Heart left ventricle (tissue), 16 donors: ENCODE data around the gene NRCAM. TPM values are rescaled to one million over a fixed set of nuclear protein-coding genes. Genes with fewer than 3 reads are reported as not detected.

Experiments
- ATAC-seq, 4 donors: fragments of 200-7000 bp; cut with Tn5 transposase; one replicate each; pipeline ENCODE4 v1.9.1; 2020 to 2022; ENCODE audit warnings: moderate library complexity in 4 of 4, mild to moderate bottlenecking in 3 of 4, moderate number of reproducible peaks in 1 of 4
- DNase-seq, 5 donors: peaks; one replicate each; pipeline ENCODE4 v3.0.0-alpha.2; 2020
- H3K27ac ChIP-seq, 12 donors: fragments of 200-600 bp; sonication (generic) in 4 of 12; one replicate each; pipeline versions ENCODE4 v1.5.0 to v1.8.0; 2016 to 2022; ENCODE audit warnings: mild to moderate bottlenecking in 2 of 12
- H3K27me3 ChIP-seq, 9 donors: fragments of 200-600 bp; sonication (generic) in 2 of 9; one replicate each; pipeline versions ENCODE4 v1.5.1 to v1.8.0; 2016 to 2022; ENCODE audit warnings: mild to moderate bottlenecking in 3 of 9
- H3K36me3 ChIP-seq, 9 donors: fragments of 200-600 bp; sonication (generic) in 2 of 9; one replicate each; pipeline versions ENCODE4 v1.5.0 to v1.8.0; 2018 to 2022; ENCODE audit warnings: mild to moderate bottlenecking in 2 of 9
- H3K4me1 ChIP-seq, 12 donors: fragments of 200-600 bp; sonication (generic) in 4 of 12; one replicate each; pipeline versions ENCODE4 v1.5.0 to v1.8.0; 2016 to 2022; ENCODE audit warnings: mild to moderate bottlenecking in 3 of 12
- H3K4me3 ChIP-seq, 12 donors: fragments of 200-600 bp; sonication (generic) in 4 of 12; one replicate each; pipeline versions ENCODE4 v1.5.0 to v1.8.0; 2017 to 2022; ENCODE audit warnings: mild to moderate bottlenecking in 9 of 12, moderate library complexity in 4 of 12
- H3K9me3 ChIP-seq, 12 donors: fragments of 200-600 bp; sonication (generic) in 4 of 12; one replicate each; pipeline versions ENCODE4 v1.5.0 to v1.8.0; 2016 to 2022; ENCODE audit warnings: mild to moderate bottlenecking in 1 of 12
- CTCF ChIP-seq, 12 donors: fragments of 200-600 bp; sonication (generic) in 4 of 12; IDR thresholded peaks; one replicate each; pipeline versions ENCODE4 v1.5.0 to v1.8.0; 2018 to 2022; ENCODE audit warnings: antibody characterized with exemption in 12 of 12, mild to moderate bottlenecking in 5 of 12
- POLR2A ChIP-seq, 2 donors: fragments of 450-650 bp; IDR thresholded peaks; one replicate each; pipeline ENCODE4 v1.6.1; 2017; ENCODE audit warnings: antibody characterized with exemption in 2 of 2, mild to moderate bottlenecking in 2 of 2, moderate library complexity in 2 of 2
- WGBS, 4 donors: extraction: QIAGEN DNeasy Blood & Tissue Kit in 2 of 4; methylation state at CpG; one replicate each; pipeline versions ENCODE4 v1.1.5 to v1.1.7; 2013 to 2018; 5-methylcytosine and 5-hydroxymethylcytosine counted together
- intact Hi-C, 10 donors: fragments of 100-400 bp; cut with DNase I; formaldehyde crosslinking; loops; one replicate each; pipeline versions ENCODE4 v1.11.1 to v1.14.2; 2022
- polyA plus RNA-seq, 2 donors: library from polyadenylated mRNA; stranded (reverse); fragments of 200-250 nt; gene quantifications; one replicate each; pipeline ENCODE4 v1.2.3, GENCODE V29; 2013
- total RNA-seq, 9 donors: library from RNA; depleted of rRNA in 2 of 9; stranded (reverse); fragments of >200 nt in 2 of 9; fragmentation: NEBNext Ultra II Directional in 3 of 9; extraction: Animal tissue kit (Norgen Biotek cat#: 25700) in 3 of 9; gene quantifications; one replicate each; pipeline versions ENCODE4 v1.1.0 to v1.2.4, GENCODE V29; 2016 to 2023
- donor health status: ischemic (EF 13 %, LVEDD 7.1; RV severe dilation, severe dysfunction).
- donor health status: healthy with polysubstance abuse.
- donor health status: DM: no; HTN: yes; CAD: no.
- donor health status: DM: no; HTN: no; CAD: no.
- donor health status: ischemic (EF 25% LVEDD 6.9; RV normal size, moderate dysfunction).
- donor health status: ischemic (EF 25% LVEDD 5.7; RV mildly dilated, moderate dysfunction).
- donor health status: healthy.
- donor health status: DM: yes; HTN: yes; CAD: no.
- donor health status: ischemic (EF 35%, LVEDD 5.7; RV mildly dilated, moderate dysfunction).
- donor health status: nonischemic (EF 11% LVEDD 7.7; RV severe dilation, severe dysfunction).
- donor health status: DM: yes; HTN: yes; CAD: no.
- donor health status: PGD.
- donor health status: ischemic (EF 29% LVEDD 5.4; RV normal size, mild dysfunction).
- donor health status: nonischemic (EF 23%, LVEDD 6.1; RV moderate dilation, normal function).

The NRCAM gene
- total and polyA plus RNA-seq, 11 donors: 0.07 to 2.5 (median 0.36) TPM

DNA sequence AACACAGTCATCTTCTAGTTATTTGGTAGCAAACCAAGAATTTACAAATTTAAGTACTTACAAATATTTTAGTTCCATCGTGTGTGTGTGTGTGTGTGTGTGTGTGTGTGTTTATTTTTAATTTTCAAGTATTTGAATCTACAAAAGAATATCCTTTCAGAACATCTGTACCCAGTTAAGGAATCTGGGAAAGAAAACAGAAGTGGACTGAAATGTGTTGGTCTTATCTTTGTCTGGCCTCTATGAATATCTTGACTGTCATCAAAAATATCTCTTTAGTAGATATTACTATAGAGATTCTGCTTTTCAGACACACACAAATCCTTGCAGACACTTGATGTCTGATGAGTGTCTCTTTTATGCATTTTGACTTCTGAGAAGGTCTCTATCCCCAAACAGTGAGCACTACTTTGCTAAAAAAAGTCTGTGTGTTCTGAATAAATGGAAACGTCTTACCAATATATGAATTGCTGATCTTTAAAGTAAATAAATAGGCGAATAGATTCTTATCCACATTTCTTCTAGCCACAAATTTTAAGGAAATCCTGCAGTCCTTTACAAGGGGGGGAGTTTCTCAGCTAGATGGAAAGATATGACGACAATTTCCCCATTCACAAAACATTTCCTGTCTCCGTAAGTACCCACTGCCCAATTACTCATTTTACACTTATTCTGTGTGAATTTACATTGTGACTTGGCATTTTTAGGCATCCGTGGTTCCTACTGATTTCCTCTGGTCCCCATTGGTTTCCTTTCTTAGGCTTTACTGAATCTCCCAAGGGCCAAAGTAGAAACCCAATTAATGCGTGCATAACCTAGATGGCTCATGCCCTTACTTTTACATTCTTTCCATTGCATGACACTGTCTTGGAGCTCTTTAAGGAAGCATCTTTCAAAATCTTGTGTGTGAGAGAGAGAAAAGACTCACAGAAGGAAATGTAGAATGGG lies 36.0 kb downstream of the NRCAM start:
- no peak overlapping the region for H3K27ac ChIP-seq
- peaks cover 0 to 33% (median 7%) of the 10 kb centered on the region in 9 donors for H3K27me3 ChIP-seq
- WGBS, 4 donors: 42 to 52% (median 45%) methylated on average over 7 of the region's 7 CpGs

DNA sequence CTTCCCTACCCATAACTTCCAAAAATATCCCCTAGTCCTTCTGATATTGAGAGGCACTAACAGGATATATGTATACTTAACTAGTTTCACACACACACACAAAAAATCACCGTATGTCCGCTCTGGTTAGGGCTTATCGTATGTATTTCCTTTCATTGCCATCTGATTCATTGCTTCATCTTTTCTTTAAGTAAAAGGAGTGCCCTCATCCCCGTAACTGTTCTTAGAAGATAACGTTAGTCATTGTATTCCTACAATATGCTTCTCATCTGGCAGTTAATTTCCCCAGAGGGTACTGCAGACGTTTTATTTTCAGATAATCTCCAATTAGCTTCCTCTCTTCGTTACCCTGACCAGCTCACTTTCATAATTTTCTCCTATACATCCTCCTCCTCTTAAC lies 37.3 kb downstream of the NRCAM start:
- ATAC-seq (no peak), DNase-seq (no peak)
- H3K27me3 ChIP-seq: peaks cover 0 to 33% (median 7%) of the 10 kb centered on the region in 9 donors
- TF ChIP-seq POLR2A (IDR thresholded peaks at IDR 0.05): no peak
- TF ChIP-seq CTCF (IDR thresholded peaks at IDR 0.05): no peak
- WGBS, 4 donors: 37 to 50% (median 47%) methylated on average over 7 of the region's 7 CpGs
- intact Hi-C loops: no loop called here
- H3K27ac ChIP-seq: no peak overlapping the region
- H3K9me3 ChIP-seq: no peaks in the 10 kb centered on the region
- H3K4me3 ChIP-seq: no peak overlapping the region
- H3K36me3 ChIP-seq: no peaks in the 10 kb centered on the region
- H3K4me1 ChIP-seq: peaks cover 0 to 9% (median 0%) of the 10 kb centered on the region in 12 donors

More for the DNA sequence above, 36.0 kb downstream of the NRCAM start:
- Histone ChIP-seq H3K4me3 (no peak overlapping the region), H3K36me3 (no peaks in the 10 kb centered on the region), H3K9me3 (no peaks in the 10 kb centered on the region), H3K4me1 (peaks cover 0 to 9% (median 0%) of the 10 kb centered on the region in 12 donors)
- ATAC-seq (no peak), DNase-seq (no peak)
- intact Hi-C loops: no loop called here
- TF ChIP-seq CTCF (IDR thresholded peaks at IDR 0.05) (no peak), POLR2A (IDR thresholded peaks at IDR 0.05) (no peak)

DNA sequence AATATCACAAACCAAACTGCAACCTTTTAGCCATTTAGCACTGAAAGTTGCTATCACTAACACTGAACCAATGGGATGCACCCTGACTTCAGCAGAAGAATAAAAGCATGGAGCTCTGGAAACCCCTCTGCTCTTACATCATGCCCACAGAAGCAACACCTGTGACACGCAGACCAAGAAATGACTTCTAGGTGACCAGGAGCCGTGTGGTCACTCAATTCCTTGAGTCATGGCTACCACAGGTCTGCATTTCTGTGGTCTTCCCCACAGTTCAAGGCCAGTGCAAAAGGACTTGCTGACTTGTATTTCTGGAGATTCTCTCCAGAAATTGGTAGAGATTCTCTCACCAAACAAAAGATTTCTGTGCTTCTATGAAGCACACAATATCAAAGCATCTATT lies 38.3 kb downstream of the NRCAM start:
- WGBS, 4 donors: 45 to 50% (median 49%) methylated on average over 2 of the region's 2 CpGs
- DNase-seq: no peak
- no peaks in the 10 kb centered on the region for H3K36me3 ChIP-seq
- H3K27ac ChIP-seq: no peak overlapping the region
- no peak for ATAC-seq
- H3K4me3 ChIP-seq: no peak overlapping the region
- TF ChIP-seq POLR2A (IDR thresholded peaks at IDR 0.05) (no peak), CTCF (IDR thresholded peaks at IDR 0.05) (no peak)
- intact Hi-C loops: no loop called here
- H3K27me3 ChIP-seq: peaks cover 0 to 33% (median 7%) of the 10 kb centered on the region in 9 donors
- peaks cover 0 to 3% (median 0%) of the 10 kb centered on the region in 12 donors for H3K9me3 ChIP-seq
- peaks cover 0 to 9% (median 0%) of the 10 kb centered on the region in 12 donors for H3K4me1 ChIP-seq

DNA sequence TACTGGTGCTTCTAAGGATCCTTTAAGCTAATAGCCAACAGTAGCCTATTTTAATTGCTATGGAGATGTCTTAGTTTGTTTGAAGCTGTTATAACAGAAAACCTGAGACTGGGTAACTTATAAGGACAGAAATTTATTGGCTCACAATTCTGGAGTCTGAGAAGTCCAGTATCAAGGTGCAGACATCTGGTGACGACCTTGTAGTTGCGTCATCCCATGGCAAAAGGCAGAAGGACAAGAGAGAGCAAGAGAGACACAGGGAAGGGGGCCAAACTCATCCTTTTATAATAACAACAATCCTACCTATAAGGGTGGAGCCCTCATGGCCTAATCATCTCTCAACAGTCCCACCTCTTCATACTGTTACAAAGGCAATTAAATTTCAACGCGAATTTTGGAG lies 39.1 kb downstream of the NRCAM start:
- no peak for ATAC-seq
- 86 to 93% (median 90%) methylated on average over 4 of the region's 4 CpGs for WGBS, 4 donors
- Histone ChIP-seq H3K4me3 (no peak overlapping the region), H3K27ac (no peak overlapping the region), H3K36me3 (no peaks in the 10 kb centered on the region), H3K4me1 (peaks cover 0 to 9% (median 0%) of the 10 kb centered on the region in 12 donors), H3K27me3 (peaks cover 0 to 33% (median 7%) of the 10 kb centered on the region in 9 donors), H3K9me3 (peaks cover 0 to 3% (median 0%) of the 10 kb centered on the region in 12 donors)
- no peak for DNase-seq
- TF ChIP-seq POLR2A (IDR thresholded peaks at IDR 0.05) (no peak), CTCF (IDR thresholded peaks at IDR 0.05) (no peak)
- intact Hi-C loops: no loop called here
